IPS-18c (cell line): ENCODE measurements around the gene SLC19A1.

ENCODE experiments used
- H3K4me3 ChIP-seq: 2 replicates; pipeline ENCODE4 v1.7.0; 2013; ENCODE audit warnings: low read depth, mild to moderate bottlenecking, low read length, moderate library complexity; ENCODE audit not compliant: insufficient read depth
- H3K9me3 ChIP-seq: one replicate; pipeline ENCODE4 v1.6.1; 2013; ENCODE audit warnings: mild to moderate bottlenecking, low read length, moderate library complexity; ENCODE audit not compliant: control insufficient read depth, insufficient read depth

Gene SLC19A1

GRCh38 chr21:45518742-45519141, 23.5 kb downstream of the SLC19A1 start:
- peaks cover 6% of the 10 kb centered on the region for H3K9me3 ChIP-seq
- no peak overlapping the region for H3K4me3 ChIP-seq

GRCh38 chr21:45517249-45518065, 24.8 kb downstream of the SLC19A1 start:
- no peak overlapping the region for H3K4me3 ChIP-seq
- peaks cover 6% of the 10 kb centered on the region for H3K9me3 ChIP-seq

- Histone ChIP-seq H3K4me3 (no peak overlapping the region), H3K9me3 (peaks cover 6% of the 10 kb centered on the region)
Measured at GRCh38 chr21:45516671-45517151, 25.5 kb downstream of the SLC19A1 start.

- peaks cover 6% of the 10 kb centered on the region for H3K9me3 ChIP-seq
- no peak overlapping the region for H3K4me3 ChIP-seq
Measured at GRCh38 chr21:45516071-45516670, 26.1 kb downstream of the SLC19A1 start.

GRCh38 chr21:45515241-45516061, 26.8 kb downstream of the SLC19A1 start:
- Histone ChIP-seq H3K9me3 (no peaks in the 10 kb centered on the region), H3K4me3 (no peak overlapping the region)

GRCh38 chr21:45514311-45515021, 27.8 kb downstream of the SLC19A1 start:
- H3K9me3 ChIP-seq, result no peaks in the 10 kb centered on the region
- H3K4me3 ChIP-seq, result no peak overlapping the region

- no peak overlapping the region for H3K4me3 ChIP-seq
- no peaks in the 10 kb centered on the region for H3K9me3 ChIP-seq
Measured at GRCh38 chr21:45513741-45514310, 28.4 kb downstream of the SLC19A1 start.

- Histone ChIP-seq H3K9me3 (no peaks in the 10 kb centered on the region), H3K4me3 (no peak overlapping the region)
Measured at GRCh38 chr21:45513003-45513717, 29.1 kb downstream of the SLC19A1 start.

- H3K9me3 ChIP-seq, result no peaks in the 10 kb centered on the region
- H3K4me3 ChIP-seq, result no peak overlapping the region
Measured at GRCh38 chr21:45512626-45513002, 29.6 kb downstream of the SLC19A1 start.

GRCh38 chr21:45511661-45512431, 30.4 kb downstream of the SLC19A1 start:
- Histone ChIP-seq H3K9me3 (no peaks in the 10 kb centered on the region), H3K4me3 (no peak overlapping the region)

GRCh38 chr21:45511007-45511406, 31.2 kb downstream of the SLC19A1 start:
- Histone ChIP-seq H3K9me3 (no peaks in the 10 kb centered on the region), H3K4me3 (no peak overlapping the region)

GRCh38 chr21:45510466-45510955, 31.7 kb downstream of the SLC19A1 start:
- H3K4me3 ChIP-seq, result no peak overlapping the region
- no peaks in the 10 kb centered on the region for H3K9me3 ChIP-seq

- no peak overlapping the region for H3K4me3 ChIP-seq
- no peaks in the 10 kb centered on the region for H3K9me3 ChIP-seq
Measured at GRCh38 chr21:45509566-45510465, 32.4 kb downstream of the SLC19A1 start.

- H3K9me3 ChIP-seq, result no peaks in the 10 kb centered on the region
- H3K4me3 ChIP-seq, result no peak overlapping the region
Measured at GRCh38 chr21:45508607-45509565, 33.4 kb downstream of the SLC19A1 start.
